Transverse colon (tissue), 4 donors: Measurements from ENCODE around the gene DYRK4.

Experiments
- POLR2A ChIP-seq: fragments of 450-650 bp; IDR thresholded peaks from one replicate; pipeline ENCODE4 v1.6.1; 2016; ENCODE audit warnings: antibody characterized with exemption, mild to moderate bottlenecking, moderate library complexity
- POLR2AphosphoS5 ChIP-seq, 3 donors: sonication (generic); formaldehyde crosslinking; IDR thresholded peaks; one replicate each; pipeline ENCODE4 v1.6.1; 2016; ENCODE audit warnings: antibody characterized with exemption in 3 of 3
- TF ChIP-seq, protein P1 (sequence below), 5 experiments: fragments of 200-600 bp in 3 of 5; fragments of 450-650 bp in 2 of 5; sonication (generic) in 3 of 5; IDR thresholded peaks; 1 replicate in 2 of 5; 2 replicates in 3 of 5; pipeline ENCODE4 v1.5.1; 2016 to 2017; ENCODE audit warnings: antibody characterized with exemption in 5 of 5, inconsistent platforms in 3 of 5, mild to moderate bottlenecking in 2 of 5, moderate library complexity in 1 of 5

DNA sequence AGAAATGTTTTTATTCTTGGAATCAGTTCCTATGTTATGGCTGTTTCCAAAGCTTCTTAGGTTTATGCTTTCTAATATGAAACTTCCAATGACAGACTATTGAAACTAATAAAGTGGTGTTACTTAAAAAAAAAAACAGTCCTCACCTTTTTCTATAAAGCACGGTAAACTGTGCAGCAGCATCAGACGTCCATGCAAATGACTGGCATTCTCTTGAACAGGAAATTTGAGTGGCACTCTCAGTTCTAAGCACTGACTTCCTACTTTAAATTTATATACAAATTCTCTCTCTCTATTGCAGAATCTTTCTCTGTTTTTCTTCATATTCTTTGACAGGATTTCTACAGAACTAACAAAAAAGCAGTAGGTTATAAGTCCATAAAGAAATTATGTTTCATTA, 26.1 kb upstream of the DYRK4 start:
- TF ChIP-seq, protein P1, sequence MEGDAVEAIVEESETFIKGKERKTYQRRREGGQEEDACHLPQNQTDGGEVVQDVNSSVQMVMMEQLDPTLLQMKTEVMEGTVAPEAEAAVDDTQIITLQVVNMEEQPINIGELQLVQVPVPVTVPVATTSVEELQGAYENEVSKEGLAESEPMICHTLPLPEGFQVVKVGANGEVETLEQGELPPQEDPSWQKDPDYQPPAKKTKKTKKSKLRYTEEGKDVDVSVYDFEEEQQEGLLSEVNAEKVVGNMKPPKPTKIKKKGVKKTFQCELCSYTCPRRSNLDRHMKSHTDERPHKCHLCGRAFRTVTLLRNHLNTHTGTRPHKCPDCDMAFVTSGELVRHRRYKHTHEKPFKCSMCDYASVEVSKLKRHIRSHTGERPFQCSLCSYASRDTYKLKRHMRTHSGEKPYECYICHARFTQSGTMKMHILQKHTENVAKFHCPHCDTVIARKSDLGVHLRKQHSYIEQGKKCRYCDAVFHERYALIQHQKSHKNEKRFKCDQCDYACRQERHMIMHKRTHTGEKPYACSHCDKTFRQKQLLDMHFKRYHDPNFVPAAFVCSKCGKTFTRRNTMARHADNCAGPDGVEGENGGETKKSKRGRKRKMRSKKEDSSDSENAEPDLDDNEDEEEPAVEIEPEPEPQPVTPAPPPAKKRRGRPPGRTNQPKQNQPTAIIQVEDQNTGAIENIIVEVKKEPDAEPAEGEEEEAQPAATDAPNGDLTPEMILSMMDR (IDR thresholded peaks at IDR 0.05) = no peak
- TF ChIP-seq POLR2AphosphoS5 (IDR thresholded peaks at IDR 0.05) (no peak), POLR2A (no peak)
